ENCODE results near the gene PRKAG1.
A peak's percentile ranks its signal among the peaks of the same experiment; 100 is the strongest.

PRKAG1 gene

GRCh38 chr12:49010092-49010668 lies 8.4 kb downstream of the PRKAG1 start:
- DNase-seq (ENCODE audit: low read depth) = no peak

GRCh38 chr12:49008943-49009342 lies 9.6 kb downstream of the PRKAG1 start:
- DNase-seq (ENCODE audit: low read depth) = no peak

GRCh38 chr12:49000346-49000745 lies 18.2 kb downstream of the PRKAG1 start:
- no peak for DNase-seq (ENCODE audit: low read depth)

DNA sequence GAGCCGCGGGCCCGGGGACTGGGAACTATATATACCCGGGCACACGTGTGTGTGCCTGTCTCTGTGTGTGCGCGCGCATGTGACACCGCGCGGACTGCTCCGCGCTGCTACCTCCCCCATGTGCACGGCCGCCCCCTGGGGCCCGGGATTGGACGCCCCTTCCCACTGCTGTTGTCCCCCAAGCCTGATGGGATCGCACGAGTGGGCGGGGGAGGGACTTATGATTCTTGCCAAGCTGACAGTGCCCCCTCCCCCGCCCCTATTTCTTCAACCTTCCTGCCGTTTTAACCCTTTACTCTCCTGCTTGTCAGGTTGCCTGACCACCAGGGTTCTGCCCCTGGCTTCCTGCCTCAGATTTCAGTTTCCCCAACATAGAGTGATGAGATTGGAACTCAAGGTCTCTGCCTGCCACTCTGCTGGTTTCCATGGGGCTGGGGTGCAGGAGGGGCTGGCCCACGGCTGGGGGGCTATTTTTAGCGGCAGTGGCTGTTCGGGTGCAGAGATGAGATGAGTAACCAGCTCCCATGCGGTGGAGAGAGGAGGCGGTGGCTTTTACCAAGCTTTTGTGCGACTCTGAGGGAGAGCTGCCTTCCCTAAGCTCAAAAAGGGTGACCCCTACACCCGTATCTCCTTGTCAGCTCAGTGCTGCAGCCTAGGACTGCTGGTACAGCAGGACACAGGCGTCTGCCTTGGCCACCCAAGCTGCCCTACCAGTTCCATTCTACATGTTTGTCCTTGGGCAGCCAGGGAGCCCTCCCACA lies 19.0 kb downstream of the PRKAG1 start, which contains the start of gene DDN:
Gene DDN (minus strand): TSS at position 5 of the 761 bp plus-strand sequence. CDS start 88 bp downstream, outside the sequence.
- DNase-seq (ENCODE audit: low read depth) = no peak

DNA sequence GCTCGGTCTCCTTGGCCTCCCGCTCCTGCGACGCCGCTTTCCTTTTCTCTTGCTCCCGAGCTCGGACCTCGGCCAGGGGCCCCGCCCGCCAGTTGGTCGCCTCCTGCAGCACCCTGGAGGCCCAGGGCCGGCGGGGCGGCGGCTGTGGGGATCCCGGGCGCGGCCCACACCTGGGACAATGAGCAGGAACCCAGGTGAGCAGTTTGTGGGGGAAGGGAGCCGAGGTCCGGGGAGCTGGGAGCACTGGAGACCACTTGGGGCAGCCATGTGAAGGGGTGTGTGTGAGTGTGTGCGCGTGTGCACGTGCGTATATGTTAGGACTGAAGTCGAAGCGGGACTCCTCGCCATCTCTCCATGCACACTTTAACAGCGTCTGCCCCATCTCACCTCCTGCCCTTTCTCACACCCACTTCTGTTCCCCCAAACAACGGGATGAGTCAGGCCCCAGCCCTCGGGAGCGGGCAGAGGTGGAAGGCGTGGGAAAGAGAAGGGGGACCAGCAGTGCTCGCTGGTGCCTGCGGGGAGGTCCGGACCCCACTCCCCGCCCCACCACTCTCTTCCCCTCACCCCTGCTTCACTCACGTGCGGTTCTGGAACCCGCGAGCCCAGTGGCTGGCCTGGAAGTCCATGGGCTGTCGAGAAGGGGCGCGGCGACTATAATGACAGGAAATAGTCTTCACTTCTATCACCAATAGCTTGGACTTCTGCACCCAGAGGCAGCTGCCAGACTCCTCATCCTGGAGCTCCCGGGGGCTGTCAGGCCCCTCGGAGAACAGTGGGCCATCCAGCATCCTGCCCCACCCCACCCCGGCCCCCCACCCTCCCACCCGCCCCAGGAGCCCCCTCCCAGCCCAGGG lies 19.9 kb downstream of the PRKAG1 start:
- DNase-seq (ENCODE audit: low read depth) = no peak

GRCh38 chr12:48997719-48998496 lies 20.7 kb downstream of the PRKAG1 start:
- no peak for DNase-seq (ENCODE audit: low read depth)

DNA sequence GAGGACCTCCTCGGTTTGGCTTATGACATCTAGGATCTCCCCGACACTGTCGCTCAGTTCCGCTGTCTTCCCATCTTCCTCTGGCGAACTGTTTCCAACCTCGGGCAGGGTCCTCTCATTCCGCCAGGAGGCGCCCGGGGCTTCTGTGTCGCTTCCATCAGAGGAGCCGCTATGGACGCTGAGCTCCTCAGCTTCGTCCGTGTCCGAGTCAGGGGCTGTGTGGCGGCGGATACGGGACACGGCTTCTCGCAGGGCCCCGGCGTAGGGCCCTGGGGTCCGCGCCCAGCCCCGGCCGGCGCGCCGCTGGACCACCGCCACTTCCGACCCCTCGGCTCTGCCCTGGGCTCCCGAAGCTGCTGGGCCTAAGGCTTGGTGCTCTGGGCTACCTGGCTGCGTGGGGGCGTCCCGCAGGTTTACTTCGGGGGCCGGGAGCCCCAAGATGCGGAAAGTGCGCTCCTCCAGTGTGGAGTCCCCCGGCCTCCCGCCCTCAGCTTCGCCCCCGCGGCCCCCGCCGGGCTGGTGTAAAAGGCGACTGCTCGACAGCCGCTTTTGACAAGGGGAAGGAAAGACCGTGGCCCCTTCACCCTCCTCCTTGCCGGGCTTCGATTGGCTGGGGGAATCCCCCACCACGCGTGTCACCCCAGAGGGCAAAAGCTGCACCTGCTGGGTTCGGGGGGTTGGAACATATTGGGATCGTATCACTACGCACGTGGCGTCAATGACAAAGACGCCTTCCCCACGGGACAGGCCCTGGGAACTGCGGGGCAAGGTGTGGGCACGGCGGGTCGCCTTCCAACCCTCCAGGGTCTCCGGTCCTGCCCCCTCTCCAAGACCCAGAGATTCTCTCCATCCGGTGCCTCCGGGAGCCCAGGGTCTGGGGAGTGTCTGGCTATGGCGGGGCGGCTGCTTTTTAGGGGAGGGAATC lies 21.5 kb downstream of the PRKAG1 start:
- no peak for DNase-seq (ENCODE audit: low read depth)

DNA sequence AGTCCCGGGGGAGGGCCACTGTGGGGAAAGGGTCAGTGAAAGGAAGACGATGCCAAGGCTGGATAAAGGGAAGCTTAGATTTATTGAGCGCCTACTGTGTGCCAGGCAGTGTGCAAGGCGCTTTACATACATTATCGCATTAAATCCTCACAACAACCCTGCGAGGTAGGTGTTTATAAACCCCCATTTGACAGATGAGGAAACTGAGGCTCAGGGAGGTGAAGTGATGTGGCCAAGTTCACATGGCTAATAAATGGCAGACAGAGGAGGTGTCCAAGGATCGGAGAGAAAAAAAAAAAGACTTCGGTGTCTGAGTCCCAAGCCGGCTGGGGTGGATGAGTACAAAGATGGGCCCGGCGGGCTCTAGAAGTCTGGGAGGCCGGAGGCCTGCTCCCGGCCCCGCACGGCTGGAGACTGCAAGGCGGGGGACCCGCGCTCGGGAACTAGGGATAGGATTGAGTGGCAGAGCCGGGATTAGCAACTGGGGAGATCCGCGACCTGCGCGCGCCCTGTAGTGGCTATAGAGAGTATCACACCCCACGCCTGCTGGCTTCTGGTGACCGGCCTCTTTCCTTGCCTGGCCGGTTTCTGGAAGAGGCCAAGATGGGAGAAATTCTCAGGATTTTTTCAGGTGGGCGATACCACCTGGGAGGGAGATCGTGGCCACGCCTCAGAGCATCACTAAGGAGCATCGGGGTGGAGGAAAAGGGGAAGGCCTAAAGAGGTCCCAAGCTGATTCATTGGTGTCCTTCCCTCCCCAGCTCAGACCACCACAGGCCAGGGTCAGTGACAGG lies 23.3 kb downstream of the PRKAG1 start:
- no peak for DNase-seq (ENCODE audit: low read depth)

DNA sequence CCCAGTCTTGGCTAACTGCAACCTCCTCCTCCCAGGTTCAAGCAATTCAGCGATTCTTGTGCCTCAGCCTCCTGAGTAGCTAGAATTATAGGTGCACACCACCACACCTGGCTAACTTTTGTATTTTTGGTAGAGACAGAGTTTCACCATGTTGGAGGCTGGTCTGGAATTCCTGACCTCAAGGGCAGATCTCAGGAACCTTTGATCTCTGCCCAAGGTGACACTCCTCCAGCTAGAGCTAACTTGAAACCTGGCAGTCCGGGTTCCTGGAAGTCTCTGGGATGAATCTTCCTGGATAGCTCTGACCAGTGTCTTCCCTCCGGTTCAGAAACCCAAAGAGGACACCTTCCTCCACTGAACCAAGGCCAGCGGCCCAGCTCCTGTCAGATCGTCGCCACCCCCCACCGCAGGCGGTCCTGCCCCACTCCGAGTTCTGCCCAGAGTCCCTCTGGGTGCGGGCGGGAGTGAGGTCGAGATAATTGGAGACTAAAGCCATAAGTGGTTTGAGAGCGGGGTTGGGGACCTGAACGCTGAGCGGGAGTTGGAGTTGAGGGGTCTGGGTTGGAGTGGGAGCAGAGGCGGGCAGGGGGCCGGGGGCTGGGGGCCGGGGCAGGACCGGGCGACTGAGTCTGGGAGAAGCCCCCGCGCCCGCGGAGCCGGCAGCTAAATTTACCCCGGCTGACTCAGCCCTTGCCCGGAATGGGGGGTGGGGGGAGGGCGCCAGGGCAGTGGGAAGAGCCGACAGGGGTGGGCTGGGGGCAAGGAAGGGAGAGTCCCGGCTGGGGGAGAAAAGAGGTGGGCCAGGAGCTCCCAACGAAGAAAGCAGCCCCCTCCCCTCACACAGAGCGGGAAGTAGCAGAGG lies 24.1 kb downstream of the PRKAG1 start:
- no peak for DNase-seq (ENCODE audit: low read depth)

DNA sequence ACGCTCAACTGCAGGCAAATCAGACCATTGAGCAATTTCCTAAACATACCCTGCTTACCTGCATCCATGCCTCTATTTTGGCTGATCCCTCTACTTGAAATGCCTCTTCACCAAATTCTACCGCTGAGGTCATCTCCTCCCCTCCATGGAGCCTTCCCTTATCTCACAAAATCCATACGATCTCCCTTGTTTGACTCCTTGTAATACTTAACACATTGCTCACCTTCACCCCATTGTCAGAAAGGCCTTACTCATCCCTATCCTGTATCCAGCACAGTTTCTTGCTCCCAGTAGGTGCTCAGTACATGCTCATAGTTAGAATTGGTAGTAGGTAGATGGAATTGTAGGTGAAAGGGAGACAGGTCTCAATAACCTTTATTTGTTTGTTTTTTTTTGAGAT lies 24.8 kb downstream of the PRKAG1 start:
- DNase-seq (ENCODE audit: low read depth) = no peak

GRCh38 chr12:48991247-48992050 lies 27.1 kb downstream of the PRKAG1 start:
- DNase-seq (ENCODE audit: low read depth) = no peak

GRCh38 chr12:48990552-48990951 lies 28.0 kb downstream of the PRKAG1 start:
- no peak for DNase-seq (ENCODE audit: low read depth)

GRCh38 chr12:48988030-48988649 lies 30.4 kb downstream of the PRKAG1 start:
- peak; percentile 61 for DNase-seq (ENCODE audit: low read depth)

GRCh38 chr12:48986720-48987291 lies 31.8 kb downstream of the PRKAG1 start:
- no peak for DNase-seq (ENCODE audit: low read depth)

DNA sequence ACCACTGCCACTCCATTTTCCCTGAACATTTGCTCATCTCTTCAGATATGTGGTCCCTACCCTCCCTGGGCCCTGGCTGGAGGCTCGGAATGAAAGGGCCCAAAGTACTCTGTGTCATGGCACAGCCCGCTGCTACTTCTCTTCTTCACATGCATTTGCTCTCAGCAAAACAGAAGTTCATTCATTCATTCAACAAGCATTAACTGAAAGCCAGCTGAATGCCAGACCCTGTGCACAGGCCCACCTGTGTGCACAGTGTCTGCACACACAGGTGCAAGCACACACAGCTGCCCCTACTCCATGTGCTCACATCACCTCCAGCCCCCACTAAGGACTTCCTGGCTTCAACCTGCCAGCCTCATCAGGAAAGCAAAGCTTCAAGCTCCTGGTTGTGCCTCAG lies 32.7 kb downstream of the PRKAG1 start:
- DNase-seq (ENCODE audit: low read depth) = no peak

- DNase-seq (ENCODE audit: low read depth) = no peak
Observed at GRCh38 chr12:48985475-48985897, 33.1 kb downstream of the PRKAG1 start.

GRCh38 chr12:48982397-48983080 lies 36.0 kb downstream of the PRKAG1 start:
- no peak for DNase-seq (ENCODE audit: low read depth)

Measured in stimulated activated CD8-positive, alpha-beta memory T cell treated with anti-CD3 and anti-CD28 coated beads, Interleukin-15, amount 100 ng/mL, for 24 hours (primary cell).